Kidney (tissue), 14 donors: ENCODE measurements around the gene DBN1. TPM values are rescaled to one million over a fixed set of nuclear protein-coding genes. Genes with fewer than 3 reads are reported as not detected.

Experiments
- DNase-seq, 5 donors: peaks; one replicate each; pipeline ENCODE4 v3.0.0-alpha.2; 2013 to 2020
- FAIRE-seq: peaks from 2 replicates; lab custom pipeline; 2012; peaks lifted over from hg19 to GRCh38; lab: Jason Lieb, UNC
- H3K27ac ChIP-seq, 2 donors: one replicate each; pipeline ENCODE4 v1.7.0; 2013; ENCODE audit warnings: low read depth in 2 of 2, low read length in 2 of 2, inconsistent platforms in 1 of 2
- H3K27me3 ChIP-seq: one replicate; pipeline ENCODE4 v1.7.1; 2013; ENCODE audit warnings: low read length, inconsistent platforms; ENCODE audit not compliant: control insufficient read depth, insufficient read depth
- H3K36me3 ChIP-seq, 3 donors: one replicate each; pipeline versions ENCODE4 v1.7.0 to v1.7.1; 2013; ENCODE audit warnings: low read length in 3 of 3, control low read depth in 1 of 3, inconsistent platforms in 1 of 3; ENCODE audit not compliant: insufficient read depth in 3 of 3, control insufficient read depth in 2 of 3
- H3K4me1 ChIP-seq, 3 donors: one replicate each; pipeline versions ENCODE4 v1.7.0 to v1.7.1; 2013; ENCODE audit warnings: low read length in 3 of 3, inconsistent platforms in 1 of 3, low read depth in 1 of 3; ENCODE audit not compliant: control insufficient read depth in 2 of 3, insufficient read depth in 2 of 3
- H3K4me3 ChIP-seq, 3 donors: one replicate each; pipeline versions ENCODE4 v1.7.0 to v1.8.1; 2013; ENCODE audit warnings: low read length in 3 of 3, control low read depth in 1 of 3, inconsistent platforms in 1 of 3
- H3K9ac ChIP-seq, 3 donors: one replicate each; pipeline versions ENCODE4 v1.7.0 to v1.7.1; 2013; ENCODE audit warnings: low read length in 3 of 3, control low read depth in 1 of 3, inconsistent platforms in 1 of 3
- H3K9me3 ChIP-seq, 3 donors: one replicate each; pipeline versions ENCODE4 v1.7.0 to v1.7.1; 2013; ENCODE audit warnings: low read length in 3 of 3, control low read depth in 1 of 3, inconsistent platforms in 1 of 3; ENCODE audit not compliant: control insufficient read depth in 2 of 3, insufficient read depth in 1 of 3
- CTCF ChIP-seq: IDR thresholded peaks from 3 replicates; pipeline ENCODE4 v1.5.1; 2012; ENCODE audit warnings: mild to moderate bottlenecking, moderate library complexity, borderline replicate concordance; ENCODE audit not compliant: insufficient read depth; ENCODE audit errors: extremely low read depth
- intact Hi-C: fragments of 100-400 bp; cut with DNase I; formaldehyde crosslinking; loops from one replicate; pipeline ENCODE4 v1.11.1; 2022
- polyA plus RNA-seq: library from polyadenylated mRNA; stranded (reverse); fragments of 350-450 nt; fragmentation: Illumina TruSeq; extraction: RNeasy Lipid Tissue Mini Kit (QIAGEN cat#74804); gene quantifications from one replicate; pipeline ENCODE4 v1.2.3, GENCODE V29; 2014; ENCODE audit warnings: low read depth, low replicate concordance; ENCODE audit not compliant: insufficient read depth
- total RNA-seq: library from RNA; stranded (reverse); fragmentation: NEBNext Ultra II Directional; extraction: Animal tissue kit (Norgen Biotek cat#: 25700); gene quantifications from one replicate; pipeline ENCODE4 v1.2.1, GENCODE V29; 2021
- donor health status: control.
- donor health status: control.
- donor health status: control.
- donor health status: control.
- donor health status: control.
- donor health status: DM: yes; HTN: yes; CAD: no.
- donor health status: Normal renal cell carcinoma (clear cell type).

Gene DBN1
- total and polyA plus RNA-seq, 2 donors from 2014 or later = 56.5 to 64.2 TPM

- H3K4me1 ChIP-seq = peaks cover 0 to 19% (median 0%) of the 10 kb centered on the region in 3 donors
- intact Hi-C loops = no loop called here
- no peaks in the 10 kb centered on the region for H3K27me3 ChIP-seq
- H3K4me3 ChIP-seq = no peak overlapping the region
- DNase-seq = no peak
- FAIRE-seq = no peak
- no peaks in the 10 kb centered on the region for H3K9me3 ChIP-seq
- no peak overlapping the region for H3K9ac ChIP-seq
- H3K36me3 ChIP-seq = peaks cover 0 to 9% (median 8%) of the 10 kb centered on the region in 3 donors
- TF ChIP-seq CTCF = no peak
- no peak overlapping the region for H3K27ac ChIP-seq
Measured at GRCh38 chr5:177468685-177469628, 4.5 kb downstream of the DBN1 start.

GRCh38 chr5:177468329-177468684, 5.1 kb downstream of the DBN1 start:
- Histone ChIP-seq H3K9me3 (no peaks in the 10 kb centered on the region), H3K9ac (no peak overlapping the region), H3K4me1 (peaks cover 0 to 19% (median 0%) of the 10 kb centered on the region in 3 donors), H3K4me3 (no peak overlapping the region), H3K27me3 (no peaks in the 10 kb centered on the region), H3K36me3 (peaks cover 0 to 9% (median 8%) of the 10 kb centered on the region in 3 donors), H3K27ac (no peak overlapping the region)
- DNase-seq = no peak
- intact Hi-C loops = no loop called here
- no peak for FAIRE-seq
- no peak for TF ChIP-seq CTCF

GRCh38 chr5:177467436-177467835, 6.0 kb downstream of the DBN1 start:
- peaks cover 0 to 9% (median 8%) of the 10 kb centered on the region in 3 donors for H3K36me3 ChIP-seq
- no peak for TF ChIP-seq CTCF
- peaks cover 0 to 17% (median 0%) of the 10 kb centered on the region in 3 donors for H3K4me1 ChIP-seq
- no peak overlapping the region for H3K4me3 ChIP-seq
- no peak for FAIRE-seq
- intact Hi-C loops = no loop called here
- H3K9ac ChIP-seq = no peak overlapping the region
- H3K9me3 ChIP-seq = no peaks in the 10 kb centered on the region
- no peak overlapping the region for H3K27ac ChIP-seq
- no peak for DNase-seq
- no peaks in the 10 kb centered on the region for H3K27me3 ChIP-seq
